IMR-90 (cell line): ENCODE data around the gene FAM83F. TPM values are rescaled to one million over a fixed set of nuclear protein-coding genes. Genes with fewer than 3 reads are reported as not detected.

Source experiments
- ATAC-seq: fragments of 200-7000 bp; cut with Tn5 transposase; 2 replicates; pipeline ENCODE4 v1.9.1; 2020; ENCODE audit warnings: low read depth, mild to moderate bottlenecking, moderate library complexity
- BruUV-seq: library from RNA; stranded (reverse); fragments of 400-500 nt; replicated peaks from 2 replicates; lab custom pipeline; 2021; lab: Mats Ljungman, UMichigan
- CTCF ChIA-PET: fragments of 300-600 bp; formaldehyde crosslinking; extraction: SDS; loops from one replicate; lab custom pipeline; 2021; ENCODE audit warnings: antibody characterized with exemption; lab: Yijun Ruan, JAX
- POLR2A ChIA-PET: fragments of 300-600 bp; sonication (Branson Sonifier 250); formaldehyde crosslinking; loops from one replicate; lab custom pipeline; 2022; ENCODE audit warnings: antibody characterized with exemption; ENCODE audit not compliant: unreplicated experiment; lab: Charles Lee
- DNase-seq: peaks from one replicate; pipeline ENCODE4 v3.0.0; 2013
- H2AFZ ChIP-seq: replicated peaks from 2 replicates; pipeline ENCODE3; 2013; ENCODE audit warnings: low read length, mild to moderate bottlenecking; ENCODE audit not compliant: poor library complexity
- H2AK5ac ChIP-seq: 2 replicates; pipeline ENCODE4 v1.6.1; 2013; ENCODE audit warnings: low read depth, low read length, inconsistent platforms
- H2AK9ac ChIP-seq: replicated peaks from 2 replicates; pipeline ENCODE3; 2013; ENCODE audit warnings: mild to moderate bottlenecking, low read depth, low read length, moderate library complexity; ENCODE audit not compliant: poor library complexity
- H2BK120ac ChIP-seq: 2 replicates; pipeline ENCODE4 v1.6.1; 2013; ENCODE audit warnings: low read depth, low read length, inconsistent platforms
- H2BK15ac ChIP-seq: 3 replicates; pipeline ENCODE4 v1.6.1; 2013; ENCODE audit warnings: low read depth, low read length, inconsistent platforms
- H2BK20ac ChIP-seq: 2 replicates; pipeline ENCODE4 v1.6.1; 2013; ENCODE audit warnings: low read depth, mild to moderate bottlenecking, inconsistent platforms, low read length, moderate library complexity
- H2BK5ac ChIP-seq: 2 replicates; pipeline ENCODE4 v1.6.1; 2013; ENCODE audit warnings: mild to moderate bottlenecking, low read depth, low read length, inconsistent platforms; ENCODE audit not compliant: poor library complexity, severe bottlenecking
- H3K14ac ChIP-seq: replicated peaks from 2 replicates; pipeline ENCODE4 v1.6.1; 2013; ENCODE audit warnings: low read depth, low read length, inconsistent platforms
- H3K18ac ChIP-seq: 2 replicates; pipeline ENCODE4 v1.6.1; 2013; ENCODE audit warnings: low read depth, low read length, control low read depth
- H3K23ac ChIP-seq: 2 replicates; pipeline ENCODE4 v1.6.1; 2013; ENCODE audit warnings: low read depth, low read length, inconsistent platforms
- H3K27ac ChIP-seq: 2 replicates; pipeline ENCODE4 v1.5.1; 2013; ENCODE audit warnings: mild to moderate bottlenecking, control low read depth, low read length; ENCODE audit not compliant: insufficient read depth
- H3K27me3 ChIP-seq: 2 replicates; pipeline ENCODE4 v1.6.1; 2013; ENCODE audit warnings: low read length; ENCODE audit not compliant: control insufficient read depth, insufficient read depth
- H3K36me3 ChIP-seq: 2 replicates; pipeline ENCODE4 v1.6.1; 2013; ENCODE audit warnings: low read length, mixed read lengths; ENCODE audit not compliant: control insufficient read depth, insufficient read depth
- H3K4ac ChIP-seq: 2 replicates; pipeline ENCODE4 v1.6.1; 2013; ENCODE audit warnings: low read depth, low read length, inconsistent platforms
- H3K4me1 ChIP-seq: 2 replicates; pipeline ENCODE4 v1.6.1; 2013; ENCODE audit warnings: low read length, mixed read lengths; ENCODE audit not compliant: control insufficient read depth, insufficient read depth
- H3K4me2 ChIP-seq: 2 replicates; pipeline ENCODE4 v1.6.1; 2013; ENCODE audit warnings: low read depth, mild to moderate bottlenecking, control low read depth, low read length, moderate library complexity
- H3K4me3 ChIP-seq: 2 replicates; pipeline ENCODE4 v1.5.1; 2013; ENCODE audit warnings: low read depth, mild to moderate bottlenecking, control low read depth, low read length, moderate library complexity; ENCODE audit not compliant: insufficient read depth
- H3K56ac ChIP-seq: 2 replicates; pipeline ENCODE4 v1.6.1; 2013; ENCODE audit warnings: low read length, inconsistent platforms; ENCODE audit not compliant: insufficient read depth; ENCODE audit errors: extremely low read depth
- H3K79me1 ChIP-seq, 2 experiments: 2 replicates each; pipeline ENCODE4 v1.6.1; 2013; ENCODE audit warnings: low read length in 2 of 2, inconsistent platforms in 1 of 2, low read depth in 1 of 2
- H3K9ac ChIP-seq: 2 replicates; pipeline ENCODE4 v1.6.1; 2013; ENCODE audit warnings: low read depth, low read length, control low read depth
- H3K9me1 ChIP-seq: 2 replicates; pipeline ENCODE4 v1.6.1; 2013; ENCODE audit warnings: low read length, inconsistent platforms; ENCODE audit not compliant: insufficient read depth
- H3K9me3 ChIP-seq: 2 replicates; pipeline ENCODE4 v1.6.1; 2013; ENCODE audit warnings: low read length; ENCODE audit not compliant: control insufficient read depth, insufficient read depth
- H4K20me1 ChIP-seq: 2 replicates; pipeline ENCODE4 v1.6.1; 2013; ENCODE audit warnings: low read length, inconsistent platforms; ENCODE audit not compliant: insufficient read depth
- H4K5ac ChIP-seq: 2 replicates; pipeline ENCODE4 v1.6.1; 2013; ENCODE audit warnings: mild to moderate bottlenecking, low read depth, low read length, control low read depth
- H4K8ac ChIP-seq, 2 experiments: 2 replicates each; pipeline ENCODE4 v1.6.1; 2013; ENCODE audit warnings: low read depth in 2 of 2, low read length in 2 of 2, control low read depth in 1 of 2, inconsistent platforms in 1 of 2
- H4K91ac ChIP-seq: 2 replicates; pipeline ENCODE4 v1.6.1; 2013; ENCODE audit warnings: low read depth, low read length, inconsistent platforms; ENCODE audit not compliant: insufficient read depth
- CHD1 ChIP-seq: IDR thresholded peaks from 2 replicates; pipeline ENCODE4 v1.6.1; 2012; ENCODE audit warnings: low read depth, low read length, improper control_type of control experiment
- MAFK ChIP-seq: IDR thresholded peaks from 2 replicates; pipeline ENCODE4 v1.6.1; 2012; ENCODE audit warnings: low read depth, low read length, improper control_type of control experiment
- MXI1 ChIP-seq: IDR thresholded peaks from 2 replicates; pipeline ENCODE4 v1.6.1; 2012; ENCODE audit warnings: low read depth, mild to moderate bottlenecking, low read length, moderate library complexity, borderline replicate concordance
- NFE2L2 ChIP-seq: fragments of 150-350 bp; IDR thresholded peaks from 2 replicates; pipeline ENCODE4 v1.6.1; 2016; ENCODE audit warnings: low read depth, mild to moderate bottlenecking, low read length
- RAD21 ChIP-seq: IDR thresholded peaks from 2 replicates; pipeline ENCODE4 v1.6.1; 2012; ENCODE audit warnings: low read length, improper control_type of control experiment
- RFX5 ChIP-seq: IDR thresholded peaks from 2 replicates; pipeline ENCODE4 v1.8.0; 2012; ENCODE audit warnings: low read depth, mild to moderate bottlenecking, low read length, moderate library complexity
- SMC3 ChIP-seq: fragments of 150-350 bp; IDR thresholded peaks from 2 replicates; pipeline ENCODE4 v1.6.1; 2016; ENCODE audit warnings: low read depth, mild to moderate bottlenecking, antibody characterized with exemption, low read length, moderate library complexity
- WGBS, 2 experiments: methylation state at CpG; one replicate each; pipeline versions ENCODE4 v1.1.5 to v1.1.7; 2013; ENCODE audit warnings: missing lambda C conversion rate in 2 of 2; ENCODE audit not compliant: insufficient read length in 1 of 2; ENCODE audit errors: extremely low coverage in 2 of 2; 5-methylcytosine and 5-hydroxymethylcytosine counted together
- dilution Hi-C: fragments of 300-500 bp; cut with HindIII; formaldehyde crosslinking; loops from one replicate; pipeline ENCODE4 v1.14.3; 2018; ENCODE audit warnings: low sequenced_read_pairs; ENCODE audit not compliant: unreplicated experiment
- in situ Hi-C: fragments of 300-500 bp; cut with MboI; formaldehyde crosslinking; loops from 3 replicates; pipeline ENCODE4 v1.14.3; 2019; ENCODE audit warnings: low sequenced_read_pairs, inconsistent platforms, mixed read lengths
- intact Hi-C: fragments of 100-400 bp; cut with micrococcal nuclease; formaldehyde crosslinking; loops from 2 replicates; pipeline ENCODE4 v1.10.0; 2022
- polyA plus RNA-seq, 3 experiments: library from polyadenylated mRNA; depleted of rRNA; stranded (reverse); fragments of >200 nt; gene quantifications; 2 replicates each; pipeline ENCODE4 v1.2.3, GENCODE V29; 2012; ENCODE audit warnings: low replicate concordance in 1 of 3
- total RNA-seq: library from RNA; depleted of rRNA; stranded (reverse); fragments of >200 nt; gene quantifications from 2 replicates; pipeline ENCODE4 v1.2.3, GENCODE V29; 2012
- TF ChIP-seq, protein P1 (sequence below): fragments of 150-350 bp; IDR thresholded peaks from 2 replicates; pipeline ENCODE4 v1.6.1; 2016; ENCODE audit warnings: low read depth, mild to moderate bottlenecking, low read length, moderate library complexity, borderline replicate concordance
- TF ChIP-seq, protein P2 (sequence below): fragments of 150-350 bp; IDR thresholded peaks from 2 replicates; pipeline ENCODE4 v1.6.1; 2017; ENCODE audit warnings: mild to moderate bottlenecking, antibody characterized with exemption, low read length, low read depth
- TF ChIP-seq, protein P3 (sequence below): conservative IDR thresholded peaks from 2 replicates; pipeline ENCODE4 v1.5.1; 2012; ENCODE audit warnings: mild to moderate bottlenecking, low read depth, low read length, improper control_type of control experiment

The FAM83F gene
- total and polyA plus RNA-seq, 2 of the 4 experiments (the other 2 are of a cell fraction): not detected

DNA sequence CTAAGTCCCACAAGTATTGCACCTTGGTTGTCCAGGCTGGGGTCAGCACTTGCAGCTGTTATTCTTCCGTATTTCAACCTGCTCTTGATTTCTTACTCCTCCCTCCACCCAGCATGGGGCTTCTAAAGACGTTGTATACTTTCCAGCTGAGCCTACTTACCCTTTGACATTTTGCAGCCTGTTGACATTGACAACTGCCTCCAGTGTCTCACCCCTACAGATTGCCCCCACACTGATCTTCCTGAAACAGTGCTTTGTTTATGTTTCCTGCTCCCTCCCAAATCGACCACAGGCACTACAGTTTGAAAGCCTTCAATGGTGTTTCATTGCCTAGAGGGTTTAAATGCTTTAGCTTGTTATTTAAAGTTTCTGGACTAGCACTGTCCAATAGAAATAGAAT is 56.6 kb downstream of the FAM83F start:
- no peak overlapping the region for H2BK5ac ChIP-seq
- 14% methylated on average over 2 of the region's 3 CpGs; no CpG with 5 or more reads in 1 of the 2 experiments for WGBS, 2 experiments
- no peak overlapping the region for H2AK5ac ChIP-seq
- no peaks in the 10 kb centered on the region for H3K27me3 ChIP-seq
- no peaks in the 10 kb centered on the region for H3K36me3 ChIP-seq
- TF ChIP-seq NFE2L2 (no peak), RFX5 (no peak), SMC3 (no peak), RAD21 (no peak), MAFK (no peak), MXI1 (no peak), CHD1 (no peak)
- TF ChIP-seq, protein P1, sequence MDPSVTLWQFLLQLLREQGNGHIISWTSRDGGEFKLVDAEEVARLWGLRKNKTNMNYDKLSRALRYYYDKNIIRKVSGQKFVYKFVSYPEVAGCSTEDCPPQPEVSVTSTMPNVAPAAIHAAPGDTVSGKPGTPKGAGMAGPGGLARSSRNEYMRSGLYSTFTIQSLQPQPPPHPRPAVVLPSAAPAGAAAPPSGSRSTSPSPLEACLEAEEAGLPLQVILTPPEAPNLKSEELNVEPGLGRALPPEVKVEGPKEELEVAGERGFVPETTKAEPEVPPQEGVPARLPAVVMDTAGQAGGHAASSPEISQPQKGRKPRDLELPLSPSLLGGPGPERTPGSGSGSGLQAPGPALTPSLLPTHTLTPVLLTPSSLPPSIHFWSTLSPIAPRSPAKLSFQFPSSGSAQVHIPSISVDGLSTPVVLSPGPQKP: no peak
- TF ChIP-seq, protein P2, sequence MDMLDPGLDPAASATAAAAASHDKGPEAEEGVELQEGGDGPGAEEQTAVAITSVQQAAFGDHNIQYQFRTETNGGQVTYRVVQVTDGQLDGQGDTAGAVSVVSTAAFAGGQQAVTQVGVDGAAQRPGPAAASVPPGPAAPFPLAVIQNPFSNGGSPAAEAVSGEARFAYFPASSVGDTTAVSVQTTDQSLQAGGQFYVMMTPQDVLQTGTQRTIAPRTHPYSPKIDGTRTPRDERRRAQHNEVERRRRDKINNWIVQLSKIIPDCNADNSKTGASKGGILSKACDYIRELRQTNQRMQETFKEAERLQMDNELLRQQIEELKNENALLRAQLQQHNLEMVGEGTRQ: no peak
- TF ChIP-seq, protein P3, sequence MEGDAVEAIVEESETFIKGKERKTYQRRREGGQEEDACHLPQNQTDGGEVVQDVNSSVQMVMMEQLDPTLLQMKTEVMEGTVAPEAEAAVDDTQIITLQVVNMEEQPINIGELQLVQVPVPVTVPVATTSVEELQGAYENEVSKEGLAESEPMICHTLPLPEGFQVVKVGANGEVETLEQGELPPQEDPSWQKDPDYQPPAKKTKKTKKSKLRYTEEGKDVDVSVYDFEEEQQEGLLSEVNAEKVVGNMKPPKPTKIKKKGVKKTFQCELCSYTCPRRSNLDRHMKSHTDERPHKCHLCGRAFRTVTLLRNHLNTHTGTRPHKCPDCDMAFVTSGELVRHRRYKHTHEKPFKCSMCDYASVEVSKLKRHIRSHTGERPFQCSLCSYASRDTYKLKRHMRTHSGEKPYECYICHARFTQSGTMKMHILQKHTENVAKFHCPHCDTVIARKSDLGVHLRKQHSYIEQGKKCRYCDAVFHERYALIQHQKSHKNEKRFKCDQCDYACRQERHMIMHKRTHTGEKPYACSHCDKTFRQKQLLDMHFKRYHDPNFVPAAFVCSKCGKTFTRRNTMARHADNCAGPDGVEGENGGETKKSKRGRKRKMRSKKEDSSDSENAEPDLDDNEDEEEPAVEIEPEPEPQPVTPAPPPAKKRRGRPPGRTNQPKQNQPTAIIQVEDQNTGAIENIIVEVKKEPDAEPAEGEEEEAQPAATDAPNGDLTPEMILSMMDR: no peak
- H3K9me1 ChIP-seq: peaks cover 7% of the 10 kb centered on the region; the same call in 1 of the 2 replicates
- no peak overlapping the region for H2AFZ ChIP-seq
- DNase-seq: no peak
- no peak overlapping the region for H3K4me2 ChIP-seq
- H4K8ac ChIP-seq: no peak overlapping the region
- no peak overlapping the region for H2BK15ac ChIP-seq
- H2BK120ac ChIP-seq: no peak overlapping the region
- no peaks in the 10 kb centered on the region for H3K9me3 ChIP-seq
- no peak overlapping the region for H2AK9ac ChIP-seq
- peaks cover 22 to 27% of the 10 kb centered on the region in 2 experiments for H3K79me1 ChIP-seq
- no peak overlapping the region for H3K27ac ChIP-seq
- no peak overlapping the region for H4K5ac ChIP-seq
- H4K20me1 ChIP-seq: peaks cover 17% of the 10 kb centered on the region; the same call in 1 of the 2 replicates
- no peak overlapping the region for H3K4me3 ChIP-seq
- BruUV-seq: no TSS peak
- H3K23ac ChIP-seq: no peak overlapping the region
- in situ Hi-C loops: no loop called here
- H3K9ac ChIP-seq: no peak overlapping the region
- no peak overlapping the region for H2BK20ac ChIP-seq
- peak; percentile 21; the same call in 1 of the 2 replicates for ATAC-seq
- H3K4me1 ChIP-seq: no peaks in the 10 kb centered on the region; the same call in 1 of the 2 replicates
- ChIA-PET CTCF (no interaction called here), POLR2A (no interaction called here)
- dilution Hi-C loops: no loop called here
- no peak overlapping the region for H4K91ac ChIP-seq
- no peak overlapping the region for H3K18ac ChIP-seq
- intact Hi-C loops: no loop called here
- H3K56ac ChIP-seq: no peak overlapping the region
- H3K4ac ChIP-seq: no peak overlapping the region
- no peak overlapping the region for H3K14ac ChIP-seq
